GM10847 (cell line): ENCODE measurements around the gene IFITM10.

Source experiments
- POLR2A ChIP-seq: IDR thresholded peaks from 2 replicates; pipeline ENCODE4 v1.6.1; 2011; ENCODE audit not compliant: insufficient read length; ENCODE audit errors: extremely low read depth

Gene IFITM10

GRCh38 chr11:1742869-1743584, 7.4 kb downstream of the IFITM10 start:
- TF ChIP-seq POLR2A: no peak

- no peak for TF ChIP-seq POLR2A
These were observed 8.0 kb downstream of the IFITM10 start for GRCh38 chr11:1742371-1742770.

GRCh38 chr11:1741741-1742140, 8.7 kb downstream of the IFITM10 start:
- no peak for TF ChIP-seq POLR2A

GRCh38 chr11:1740786-1741530, 9.4 kb downstream of the IFITM10 start:
- no peak for TF ChIP-seq POLR2A

- no peak for TF ChIP-seq POLR2A
These were observed 10.8 kb downstream of the IFITM10 start for GRCh38 chr11:1739576-1739975.

- TF ChIP-seq POLR2A: no peak
These were observed 12.0 kb downstream of the IFITM10 start for GRCh38 chr11:1738380-1738779.

- no peak for TF ChIP-seq POLR2A
These were observed 13.2 kb downstream of the IFITM10 start for GRCh38 chr11:1737080-1737757.

GRCh38 chr11:1736447-1736992, 13.9 kb downstream of the IFITM10 start:
- TF ChIP-seq POLR2A: no peak

GRCh38 chr11:1735271-1735670, 15.1 kb downstream of the IFITM10 start:
- no peak for TF ChIP-seq POLR2A

- no peak for TF ChIP-seq POLR2A
These were observed 15.7 kb downstream of the IFITM10 start for GRCh38 chr11:1734641-1735081.

GRCh38 chr11:1733716-1734640, 16.4 kb downstream of the IFITM10 start:
- TF ChIP-seq POLR2A: no peak

GRCh38 chr11:1733009-1733715, 17.2 kb downstream of the IFITM10 start:
- no peak for TF ChIP-seq POLR2A

- no peak for TF ChIP-seq POLR2A
These were observed 17.9 kb downstream of the IFITM10 start for GRCh38 chr11:1732418-1733008.

GRCh38 chr11:1731451-1732059, 18.8 kb downstream of the IFITM10 start:
- no peak for TF ChIP-seq POLR2A
